GM12864 (cell line): ENCODE results near the gene CRIM1.

Experiments used
- DNase-seq: peaks from one replicate; pipeline ENCODE4 v3.0.0-alpha.2; 2011; ENCODE audit warnings: low read depth
- H3K4me3 ChIP-seq: 2 replicates; pipeline ENCODE4 v1.5.1; 2011; ENCODE audit warnings: mild to moderate bottlenecking, low read depth, low read length, control low read depth
- CTCF ChIP-seq: IDR thresholded peaks from 2 replicates; pipeline ENCODE4 v1.5.1; 2011; ENCODE audit warnings: low read depth, mild to moderate bottlenecking, moderate library complexity, low read length, control low read depth, inconsistent platforms; ENCODE audit errors: missing control alignments

CRIM1 gene

GRCh38 chr2:36366491-36367120, 11.0 kb downstream of the CRIM1 start:
- no peak for DNase-seq
- TF ChIP-seq CTCF, result no peak
- no peak overlapping the region for H3K4me3 ChIP-seq

GRCh38 chr2:36367486-36367885, 11.9 kb downstream of the CRIM1 start:
- H3K4me3 ChIP-seq, result no peak overlapping the region
- DNase-seq, result no peak
- TF ChIP-seq CTCF, result no peak

- no peak overlapping the region for H3K4me3 ChIP-seq
- no peak for TF ChIP-seq CTCF
- no peak for DNase-seq
These were observed 12.3 kb downstream of the CRIM1 start for GRCh38 chr2:36367895-36368353.

GRCh38 chr2:36368438-36368837, 12.9 kb downstream of the CRIM1 start:
- no peak for DNase-seq

GRCh38 chr2:36369163-36369562, 13.6 kb downstream of the CRIM1 start:
- TF ChIP-seq CTCF, result no peak
- H3K4me3 ChIP-seq, result no peak overlapping the region
- DNase-seq, result no peak

More at GRCh38 chr2:36368438-36368837, 12.9 kb downstream of the CRIM1 start:
- no peak overlapping the region for H3K4me3 ChIP-seq
- no peak for TF ChIP-seq CTCF

- no peak for TF ChIP-seq CTCF
- no peak overlapping the region for H3K4me3 ChIP-seq
- DNase-seq, result no peak
These were observed 14.1 kb downstream of the CRIM1 start for GRCh38 chr2:36369716-36370115.

GRCh38 chr2:36370281-36370680, 14.7 kb downstream of the CRIM1 start:
- H3K4me3 ChIP-seq, result no peak overlapping the region
- no peak for DNase-seq
- no peak for TF ChIP-seq CTCF
